GM10266 (cell line): ENCODE measurements around the gene EGFR.

Source experiments
- DNase-seq: peaks from one replicate; pipeline ENCODE4 v3.0.0; 2012; ENCODE audit errors: extremely low spot score
- TF ChIP-seq, protein P1 (sequence below): IDR thresholded peaks from 2 replicates; pipeline ENCODE4 v1.5.1; 2012; ENCODE audit warnings: mild to moderate bottlenecking, low read depth; ENCODE audit not compliant: control insufficient read depth, insufficient read depth; ENCODE audit errors: missing control alignments

EGFR gene

DNA sequence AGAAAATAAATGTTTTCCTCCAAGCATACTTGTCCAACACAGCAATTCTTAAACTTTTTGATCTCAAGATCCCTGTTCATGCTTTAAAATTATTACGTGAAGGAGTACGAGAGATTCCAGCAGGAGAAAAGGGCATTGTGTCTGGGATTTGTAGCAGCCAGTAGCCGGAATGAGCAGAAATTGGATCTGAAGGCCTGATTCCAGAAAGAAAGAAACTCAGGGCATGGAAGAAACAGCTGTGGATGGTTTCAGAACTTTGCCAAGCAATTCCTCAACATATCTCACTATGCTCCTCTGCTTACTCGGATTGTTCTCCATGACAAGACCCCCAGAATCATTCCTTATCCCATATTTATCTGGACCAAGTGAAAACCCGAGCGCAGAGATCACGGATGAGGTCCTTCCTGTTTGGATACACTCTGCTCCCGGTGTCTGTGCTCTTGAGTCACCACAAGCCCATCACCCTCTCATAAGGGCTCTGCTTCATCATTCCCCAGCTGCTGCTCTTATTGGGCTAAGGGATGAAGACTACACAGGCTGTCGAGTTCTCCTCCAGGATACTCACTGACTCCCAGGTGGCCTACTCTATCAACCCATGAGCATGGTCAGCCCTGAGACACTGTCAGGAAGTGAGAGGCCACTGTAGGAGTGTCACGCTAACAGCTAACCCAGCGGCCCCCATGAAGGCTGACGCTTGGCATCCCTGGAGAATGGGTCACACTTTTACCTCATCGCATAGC lies 225.4 kb downstream of the EGFR start:
- DNase-seq, result no peak
- TF ChIP-seq, protein P1, sequence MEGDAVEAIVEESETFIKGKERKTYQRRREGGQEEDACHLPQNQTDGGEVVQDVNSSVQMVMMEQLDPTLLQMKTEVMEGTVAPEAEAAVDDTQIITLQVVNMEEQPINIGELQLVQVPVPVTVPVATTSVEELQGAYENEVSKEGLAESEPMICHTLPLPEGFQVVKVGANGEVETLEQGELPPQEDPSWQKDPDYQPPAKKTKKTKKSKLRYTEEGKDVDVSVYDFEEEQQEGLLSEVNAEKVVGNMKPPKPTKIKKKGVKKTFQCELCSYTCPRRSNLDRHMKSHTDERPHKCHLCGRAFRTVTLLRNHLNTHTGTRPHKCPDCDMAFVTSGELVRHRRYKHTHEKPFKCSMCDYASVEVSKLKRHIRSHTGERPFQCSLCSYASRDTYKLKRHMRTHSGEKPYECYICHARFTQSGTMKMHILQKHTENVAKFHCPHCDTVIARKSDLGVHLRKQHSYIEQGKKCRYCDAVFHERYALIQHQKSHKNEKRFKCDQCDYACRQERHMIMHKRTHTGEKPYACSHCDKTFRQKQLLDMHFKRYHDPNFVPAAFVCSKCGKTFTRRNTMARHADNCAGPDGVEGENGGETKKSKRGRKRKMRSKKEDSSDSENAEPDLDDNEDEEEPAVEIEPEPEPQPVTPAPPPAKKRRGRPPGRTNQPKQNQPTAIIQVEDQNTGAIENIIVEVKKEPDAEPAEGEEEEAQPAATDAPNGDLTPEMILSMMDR, result no peak

DNA sequence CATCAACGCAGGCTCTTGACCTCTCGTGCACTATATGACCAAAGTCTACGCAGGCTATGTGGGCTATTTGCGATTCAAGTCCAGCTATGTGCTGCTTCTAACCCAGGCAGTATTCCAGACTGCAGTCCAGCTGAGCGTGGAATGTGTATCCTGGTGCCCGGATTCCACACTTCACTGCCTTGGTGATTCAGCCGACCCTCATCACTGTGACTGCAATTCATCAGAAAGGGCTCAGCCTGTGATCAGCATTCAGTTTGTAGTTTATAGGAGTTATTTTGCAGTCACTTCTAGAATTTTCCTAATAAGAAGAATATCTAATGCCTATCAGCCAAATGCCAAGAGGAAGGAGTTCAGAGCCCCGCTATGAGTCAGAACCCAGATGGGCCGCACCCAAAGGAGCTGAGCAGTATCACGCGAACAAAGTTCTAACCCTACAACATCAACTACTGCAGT lies 226.5 kb downstream of the EGFR start:
- TF ChIP-seq, protein P1, result no peak
- no peak for DNase-seq

DNA sequence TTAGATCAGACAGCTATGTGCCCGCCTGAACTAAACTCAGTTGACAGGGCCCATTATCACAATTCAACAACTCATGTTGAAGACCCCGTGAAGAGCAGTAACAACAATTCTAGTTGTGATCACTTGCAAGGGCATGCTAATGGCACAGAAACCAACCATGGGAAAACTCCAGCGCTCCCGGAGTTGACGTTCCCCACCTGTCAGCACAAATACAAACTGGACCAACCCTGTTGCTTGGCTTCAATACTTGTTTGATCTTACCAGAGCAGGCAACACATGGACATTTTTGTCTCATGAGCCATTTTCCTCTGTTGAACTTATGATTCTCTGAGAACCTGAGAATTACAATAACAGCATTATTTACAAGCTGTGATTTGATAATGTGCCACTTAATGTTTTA lies 227.4 kb downstream of the EGFR start:
- TF ChIP-seq, protein P1, result no peak
- DNase-seq, result no peak

DNA sequence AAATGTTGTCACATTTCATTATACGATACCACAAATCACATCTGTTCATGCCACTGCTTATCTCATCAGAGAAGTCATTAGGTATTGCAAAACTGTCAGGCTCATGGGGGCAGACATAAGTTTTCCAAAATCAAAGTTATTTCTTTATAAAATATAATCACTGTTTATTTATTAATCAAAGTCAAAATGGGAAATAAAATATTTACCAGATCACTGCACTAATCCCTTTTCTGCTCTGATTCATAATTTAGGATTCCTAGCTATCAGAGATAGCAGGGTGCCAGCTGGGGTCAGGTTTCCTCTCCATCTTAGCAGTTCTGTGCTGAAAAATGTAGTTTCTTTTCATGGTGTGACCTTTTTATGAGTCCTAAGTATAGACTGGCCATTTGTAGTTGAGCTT lies 228.6 kb downstream of the EGFR start:
- TF ChIP-seq, protein P1, result no peak
- DNase-seq, result no peak

DNA sequence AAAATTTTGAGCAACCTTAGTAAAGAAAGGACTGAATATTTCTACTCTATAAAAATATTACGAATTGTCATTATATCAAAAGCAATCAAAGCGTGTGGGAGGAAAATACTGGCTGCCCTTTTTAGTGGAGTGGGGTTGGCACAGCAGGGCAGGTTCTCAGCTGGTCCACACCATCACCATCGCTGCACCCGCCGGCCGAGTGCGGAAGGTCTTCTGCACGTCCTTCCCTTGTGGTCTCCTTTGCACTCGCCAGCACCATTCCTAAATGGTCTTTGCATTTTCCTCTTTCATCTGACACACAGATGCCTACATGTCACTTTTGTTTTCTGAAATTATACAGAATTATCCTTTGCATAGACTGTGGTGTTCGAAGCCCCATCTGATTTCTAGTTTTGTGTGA lies 229.7 kb downstream of the EGFR start:
- DNase-seq, result no peak
- TF ChIP-seq, protein P1, result no peak

DNA sequence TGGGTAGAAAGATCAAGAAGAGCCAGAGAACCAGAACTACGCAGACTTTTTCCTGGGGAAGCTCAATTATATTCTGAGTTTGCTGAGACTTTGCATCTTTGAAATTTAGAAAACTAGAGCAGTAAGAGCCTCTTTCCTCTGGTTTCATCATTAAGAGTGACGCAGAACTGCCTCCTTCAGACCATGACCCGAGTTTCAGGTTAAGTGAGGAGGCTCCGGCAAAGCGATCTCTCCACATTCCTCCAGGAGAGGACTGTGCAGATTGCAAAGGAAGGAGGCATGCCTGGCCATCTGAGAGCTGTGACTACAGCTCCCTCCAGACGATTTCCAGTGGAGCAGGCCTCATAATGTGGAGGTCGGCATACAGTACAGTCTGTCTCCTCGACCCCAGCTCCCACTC lies 230.5 kb downstream of the EGFR start:
- TF ChIP-seq, protein P1, result no peak
- no peak for DNase-seq

DNA sequence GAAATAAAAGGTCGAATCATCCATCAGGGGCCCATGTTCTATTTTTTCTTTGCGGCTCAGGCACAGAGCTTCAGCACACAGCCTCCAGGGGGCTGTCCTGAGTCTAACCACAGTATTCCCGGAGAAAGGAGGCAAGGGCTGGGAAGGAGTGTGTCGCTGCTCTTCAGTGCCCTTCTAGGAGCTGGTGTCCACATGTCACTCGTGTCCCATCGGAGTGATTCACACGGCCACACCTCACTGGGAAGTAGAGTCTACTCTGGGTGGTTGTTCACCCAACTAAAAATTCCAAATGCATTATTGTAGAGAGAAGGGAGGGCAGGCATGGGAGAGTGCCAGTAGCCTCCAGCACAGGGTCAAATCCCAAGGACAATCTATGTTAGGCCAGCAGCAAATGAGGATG lies 231.5 kb downstream of the EGFR start:
- no peak for DNase-seq
- TF ChIP-seq, protein P1, result peak; percentile 31
